ENCODE measurements around the gene TDRD1. TPM values are rescaled to one million over a fixed set of nuclear protein-coding genes. Genes with fewer than 3 reads are reported as not detected.

Gene TDRD1
- total RNA-seq, 4 donors from 2014 or later = 0.10 TPM; not detected in 3

DNA sequence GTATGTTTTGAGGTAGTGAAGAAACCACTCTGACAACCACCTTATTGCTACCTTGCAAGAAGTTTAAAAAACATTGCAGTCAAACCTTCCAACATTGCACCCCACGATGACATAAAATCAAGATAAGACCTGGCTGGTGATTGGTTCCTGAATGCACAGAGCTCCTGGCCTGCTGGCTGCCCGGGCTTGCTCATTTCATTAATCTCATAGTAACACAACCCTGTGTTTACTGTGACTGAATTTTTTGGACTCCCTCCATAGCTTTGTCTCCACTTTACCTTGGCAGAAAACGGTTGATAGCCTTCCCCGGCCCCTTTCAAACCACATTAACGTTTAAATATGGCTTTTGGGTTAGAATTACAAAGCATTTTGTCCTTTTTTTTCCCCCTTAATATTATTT is 87.4 kb downstream of the TDRD1 start:
- TF ChIP-seq POLR2A (IDR thresholded peaks at IDR 0.05) = no peak
- TF ChIP-seq, protein P1, sequence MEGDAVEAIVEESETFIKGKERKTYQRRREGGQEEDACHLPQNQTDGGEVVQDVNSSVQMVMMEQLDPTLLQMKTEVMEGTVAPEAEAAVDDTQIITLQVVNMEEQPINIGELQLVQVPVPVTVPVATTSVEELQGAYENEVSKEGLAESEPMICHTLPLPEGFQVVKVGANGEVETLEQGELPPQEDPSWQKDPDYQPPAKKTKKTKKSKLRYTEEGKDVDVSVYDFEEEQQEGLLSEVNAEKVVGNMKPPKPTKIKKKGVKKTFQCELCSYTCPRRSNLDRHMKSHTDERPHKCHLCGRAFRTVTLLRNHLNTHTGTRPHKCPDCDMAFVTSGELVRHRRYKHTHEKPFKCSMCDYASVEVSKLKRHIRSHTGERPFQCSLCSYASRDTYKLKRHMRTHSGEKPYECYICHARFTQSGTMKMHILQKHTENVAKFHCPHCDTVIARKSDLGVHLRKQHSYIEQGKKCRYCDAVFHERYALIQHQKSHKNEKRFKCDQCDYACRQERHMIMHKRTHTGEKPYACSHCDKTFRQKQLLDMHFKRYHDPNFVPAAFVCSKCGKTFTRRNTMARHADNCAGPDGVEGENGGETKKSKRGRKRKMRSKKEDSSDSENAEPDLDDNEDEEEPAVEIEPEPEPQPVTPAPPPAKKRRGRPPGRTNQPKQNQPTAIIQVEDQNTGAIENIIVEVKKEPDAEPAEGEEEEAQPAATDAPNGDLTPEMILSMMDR (IDR thresholded peaks at IDR 0.05 in 4 of 5, conservative IDR thresholded peaks at IDR 0.05 in 1 of 5) = no peak
- in situ Hi-C loops (cut with MboI; ENCODE audit: low sequenced_read_pairs in 4 of 4) = no loop called here
- Histone ChIP-seq H3K36me3 (no peaks in the 10 kb centered on the region), H3K4me1 (peaks cover 15 to 39% of the 10 kb centered on the region in 2 donors), H3K4me3 (no peak overlapping the region), H3K9me3 (no peaks in the 10 kb centered on the region), H3K27me3 (no peaks in the 10 kb centered on the region), H3K27ac (peak overlapping the region in 2 of 4 donors; percentile 54 to 74)
- intact Hi-C loops (cut with DNase I; ENCODE audit: low total_unique reads) = no loop called here
- ATAC-seq (peak; percentile 63 to 80), DNase-seq (peak; percentile 45 to 50)

DNA sequence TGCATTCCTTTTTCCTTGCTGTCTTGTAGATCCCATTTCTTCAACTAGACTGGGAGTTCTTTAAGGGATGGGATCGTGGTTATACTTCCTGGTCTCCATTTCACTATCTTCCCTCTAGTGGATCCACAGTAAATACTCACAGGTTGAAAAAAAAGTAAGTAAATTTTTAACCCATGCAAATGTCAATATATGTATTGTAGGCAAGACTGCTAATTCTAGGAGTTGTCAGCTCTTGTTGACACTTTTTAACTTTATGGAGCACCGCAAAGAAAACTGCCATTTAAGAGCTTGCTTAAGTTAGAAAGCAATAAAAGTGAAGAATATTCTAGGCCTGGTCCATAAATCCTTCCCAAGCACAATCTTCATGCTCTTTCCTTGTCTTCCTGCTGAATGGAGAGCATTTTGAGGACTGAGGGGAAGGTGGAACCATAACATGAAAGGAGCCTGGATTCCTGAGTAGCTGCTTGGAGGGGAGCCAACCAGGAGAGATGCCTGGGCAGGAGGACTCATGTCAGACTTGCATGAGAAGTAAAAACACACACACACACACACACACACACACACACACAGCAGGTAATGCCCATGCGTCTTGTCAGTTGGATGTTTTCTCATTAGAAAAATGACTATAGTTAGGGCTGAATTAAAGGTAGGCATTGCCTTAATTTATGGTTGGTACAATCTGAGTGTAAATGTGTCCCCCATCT is 92.1 kb downstream of the TDRD1 start:
- Histone ChIP-seq H3K27me3 (no peaks in the 10 kb centered on the region), H3K4me1 (peaks cover 15 to 30% of the 10 kb centered on the region in 2 donors), H3K27ac (peak overlapping the region in 3 of 4 donors; percentile 29 to 78 (median 62)), H3K4me3 (no peak overlapping the region), H3K36me3 (no peaks in the 10 kb centered on the region), H3K9me3 (no peaks in the 10 kb centered on the region)
- intact Hi-C loops (cut with DNase I; ENCODE audit: low total_unique reads) (loop anchor here (5.0 kb wide), 1 partner anchor 99 kb away; the partner anchor contains the start of gene CCDC186), in situ Hi-C loops (cut with MboI; ENCODE audit: low sequenced_read_pairs in 4 of 4) (no loop called here)
- ATAC-seq = no peak
- no peak for DNase-seq
- TF ChIP-seq, protein P1 (IDR thresholded peaks at IDR 0.05 in 4 of 5, conservative IDR thresholded peaks at IDR 0.05 in 1 of 5) = no peak
- no peak for TF ChIP-seq POLR2A (IDR thresholded peaks at IDR 0.05)

DNA sequence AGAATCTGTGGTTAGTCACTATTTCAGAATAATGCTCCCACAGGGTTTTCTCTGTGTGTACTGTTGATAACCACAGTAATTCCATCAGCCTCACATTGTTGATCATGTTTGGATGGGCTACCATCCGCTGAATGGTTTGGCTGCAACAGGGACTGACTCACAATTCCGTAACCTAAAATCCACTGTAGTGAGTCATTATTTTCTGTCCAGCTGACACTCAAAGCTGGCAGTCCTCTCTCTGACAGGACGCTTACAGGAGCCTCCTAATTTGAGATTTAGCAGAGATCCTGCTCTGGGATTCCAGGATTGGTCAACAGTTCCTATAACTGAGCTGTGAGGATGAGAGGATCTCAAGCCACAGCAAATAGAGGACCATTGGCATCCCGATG is 92.6 kb downstream of the TDRD1 start:
- Histone ChIP-seq H3K27ac (peak overlapping the region; percentile 41 to 78 (median 56)), H3K27me3 (no peaks in the 10 kb centered on the region), H3K4me3 (no peak overlapping the region), H3K9me3 (no peaks in the 10 kb centered on the region), H3K4me1 (peaks cover 14 to 25% of the 10 kb centered on the region in 2 donors), H3K36me3 (no peaks in the 10 kb centered on the region)
- in situ Hi-C loops (cut with MboI; ENCODE audit: low sequenced_read_pairs in 4 of 4) (no loop called here), intact Hi-C loops (cut with DNase I; ENCODE audit: low total_unique reads) (loop anchor here (5.0 kb wide), 1 partner anchor 99 kb away; the partner anchor contains the start of gene CCDC186)
- ATAC-seq = peak; percentile 98 to 99
- TF ChIP-seq, protein P1 (IDR thresholded peaks at IDR 0.05 in 4 of 5, conservative IDR thresholded peaks at IDR 0.05 in 1 of 5) = no peak
- TF ChIP-seq POLR2A (IDR thresholded peaks at IDR 0.05) = no peak
- peak; percentile 66 to 74 for DNase-seq

DNA sequence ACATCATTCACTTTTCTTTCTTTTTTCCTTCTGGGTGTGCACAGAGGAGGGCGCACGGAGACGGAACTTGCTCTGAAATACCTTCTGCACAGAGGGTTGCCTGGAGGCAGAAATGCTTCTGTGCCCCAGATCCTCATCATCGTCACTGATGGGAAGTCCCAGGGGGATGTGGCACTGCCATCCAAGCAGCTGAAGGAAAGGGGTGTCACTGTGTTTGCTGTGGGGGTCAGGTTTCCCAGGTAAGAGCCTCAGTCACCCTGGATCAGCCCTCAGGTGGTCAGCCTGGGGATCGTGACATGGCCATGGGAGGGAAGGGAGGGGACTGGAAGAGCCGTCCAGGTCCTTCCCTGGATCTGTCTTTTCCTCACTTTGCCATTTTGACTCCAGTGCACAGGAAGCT is 93.5 kb downstream of the TDRD1 start:
- ATAC-seq (no peak), DNase-seq (no peak)
- no peaks in the 10 kb centered on the region for H3K36me3 ChIP-seq
- no peak overlapping the region for H3K27ac ChIP-seq
- in situ Hi-C loops (cut with MboI; ENCODE audit: low sequenced_read_pairs in 4 of 4) (no loop called here), intact Hi-C loops (cut with DNase I; ENCODE audit: low total_unique reads) (loop anchor here (5.0 kb wide), 1 partner anchor 100 kb away; the partner anchor contains the start of gene CCDC186)
- TF ChIP-seq, protein P1 (IDR thresholded peaks at IDR 0.05 in 4 of 5, conservative IDR thresholded peaks at IDR 0.05 in 1 of 5) = no peak
- TF ChIP-seq POLR2A (IDR thresholded peaks at IDR 0.05) = no peak
- H3K4me1 ChIP-seq = peaks cover 14 to 22% of the 10 kb centered on the region in 2 donors
- H3K4me3 ChIP-seq = no peak overlapping the region
- no peaks in the 10 kb centered on the region for H3K9me3 ChIP-seq
- H3K27me3 ChIP-seq = no peaks in the 10 kb centered on the region

Data from gastrocnemius medialis (tissue), 4 donors.